Naive thymus-derived CD4-positive, alpha-beta T cell (primary cell): Measurements from ENCODE around the gene PRDX4. TPM values are rescaled to one million over a fixed set of nuclear protein-coding genes. Genes with fewer than 3 reads are reported as not detected.
A peak's percentile ranks its signal among the peaks of the same experiment; 100 is the strongest.

ENCODE experiments used
- ATAC-seq: fragments of 150-1000 bp; cut with Tn5 transposase; 2 replicates; pipeline ENCODE4 v1.10.0; 2021; ENCODE audit warnings: mild to moderate bottlenecking, moderate library complexity
- CTCF ChIA-PET: fragments of 350-600 bp; sonication (Branson Sonifier 250); formaldehyde crosslinking; loops from one replicate; lab custom pipeline; 2021; ENCODE audit warnings: antibody characterized with exemption; lab: Charles Lee
- POLR2A ChIA-PET: fragments of 350-600 bp; sonication (Branson Sonifier 250); formaldehyde crosslinking; loops from one replicate; lab custom pipeline; 2021; ENCODE audit warnings: antibody characterized with exemption, inconsistent platforms; lab: Charles Lee
- DNase-seq, 9 donors: peaks; one replicate each; pipeline versions ENCODE4 v3.0.0 to v3.0.0-alpha.2; 2020 to 2022; ENCODE audit warnings: mixed read lengths in 1 of 9
- H3K27ac ChIP-seq: one replicate; pipeline ENCODE4 v1.7.0; 2013; ENCODE audit warnings: mild to moderate bottlenecking, low read depth, low read length, moderate library complexity
- H3K27me3 ChIP-seq, 2 donors: one replicate each; pipeline ENCODE4 v1.7.0; 2013; ENCODE audit warnings: low read length in 2 of 2, mild to moderate bottlenecking in 2 of 2, moderate library complexity in 2 of 2; ENCODE audit not compliant: control insufficient read depth in 2 of 2, insufficient read depth in 2 of 2
- H3K36me3 ChIP-seq, 3 experiments: 1 replicate in 2 of 3; 2 replicates in 1 of 3; pipeline ENCODE4 v1.7.0; 2013; ENCODE audit warnings: low read length in 3 of 3, mild to moderate bottlenecking in 3 of 3, moderate library complexity in 1 of 3; ENCODE audit not compliant: insufficient read depth in 3 of 3, control insufficient read depth in 2 of 3
- H3K4me1 ChIP-seq, 2 donors: one replicate each; pipeline ENCODE4 v1.7.0; 2013; ENCODE audit warnings: low read length in 2 of 2, mild to moderate bottlenecking in 2 of 2, moderate library complexity in 1 of 2; ENCODE audit not compliant: control insufficient read depth in 2 of 2, insufficient read depth in 2 of 2
- H3K4me3 ChIP-seq: 2 replicates; pipeline ENCODE4 v1.7.0; 2013; ENCODE audit warnings: mild to moderate bottlenecking, low read length
- H3K9me3 ChIP-seq, 3 experiments: 1 replicate in 2 of 3; 2 replicates in 1 of 3; pipeline ENCODE4 v1.7.0; 2013; ENCODE audit warnings: low read length in 3 of 3; ENCODE audit not compliant: control insufficient read depth in 2 of 3
- H3K27ac Mint-ChIP-seq, 9 donors: one replicate each; pipeline ENCODE4 v1.8.0; 2020 to 2022; ENCODE audit warnings: mixed read lengths in 9 of 9, mild to moderate bottlenecking in 8 of 9, moderate library complexity in 5 of 9, inconsistent platforms in 2 of 9
- H3K27me3 Mint-ChIP-seq, 5 donors: one replicate each; pipeline ENCODE4 v1.8.0; 2021 to 2022; ENCODE audit warnings: mixed read lengths in 5 of 5, mild to moderate bottlenecking in 1 of 5
- H3K36me3 Mint-ChIP-seq, 5 donors: one replicate each; pipeline ENCODE4 v1.8.0; 2020 to 2022; ENCODE audit warnings: mixed read lengths in 5 of 5, mild to moderate bottlenecking in 3 of 5, inconsistent platforms in 1 of 5
- H3K4me1 Mint-ChIP-seq, 7 donors: one replicate each; pipeline ENCODE4 v1.8.0; 2020 to 2022; ENCODE audit warnings: mixed read lengths in 7 of 7, mild to moderate bottlenecking in 3 of 7, inconsistent platforms in 1 of 7
- H3K4me3 Mint-ChIP-seq, 10 donors: one replicate each; pipeline ENCODE4 v1.8.0; 2020 to 2022; ENCODE audit warnings: mild to moderate bottlenecking in 10 of 10, mixed read lengths in 10 of 10, moderate library complexity in 6 of 10, inconsistent platforms in 2 of 10
- H3K9me3 Mint-ChIP-seq, 11 donors: one replicate each; pipeline ENCODE4 v1.8.0; 2020 to 2022; ENCODE audit warnings: mixed read lengths in 11 of 11, mild to moderate bottlenecking in 4 of 11, inconsistent platforms in 1 of 11, moderate library complexity in 1 of 11
- intact Hi-C, 2 donors: fragments of 100-400 bp; cut with micrococcal nuclease; formaldehyde crosslinking; loops; one replicate each; pipeline ENCODE4 v1.15.1; 2023
- polyA plus RNA-seq, 2 donors: library from polyadenylated mRNA; unstranded; fragments of 300-500 nt; fragmentation: Illumina TruSeq; gene quantifications; one replicate each; pipeline ENCODE4 v1.2.3, GENCODE V29; 2021
- total RNA-seq, 6 experiments: library from RNA in 5 of 6; stranded (reverse) in 5 of 6; gene quantifications; 1 replicate in 5 of 6; 2 replicates in 1 of 6; pipeline ENCODE4 v1.2.3 and lab custom pipeline; 2021 to 2026

Gene PRDX4
- total and polyA plus RNA-seq, 7 experiments from 2014 or later: 8.0 to 43.9 (median 14.8) TPM

GRCh38 chrX:23633834-23634580, 33.3 kb upstream of the PRDX4 start:
- ATAC-seq (no peak), DNase-seq (no peak)
- ChIA-PET CTCF (no interaction called here), POLR2A (no interaction called here)
- no peaks in the 10 kb centered on the region for H3K36me3 ChIP-seq
- intact Hi-C loops: no loop called here
- Mint-ChIP-seq H3K27ac (no peak overlapping the region), H3K9me3 (peaks cover 0 to 4% (median 0%) of the 10 kb centered on the region in 11 donors), H3K4me1 (no peaks in the 10 kb centered on the region), H3K4me3 (no peak overlapping the region), H3K27me3 (peaks cover 0 to 12% (median 0%) of the 10 kb centered on the region in 5 donors), H3K36me3 (no peaks in the 10 kb centered on the region)
- H3K9me3 ChIP-seq: no peaks in the 10 kb centered on the region
- H3K27ac ChIP-seq: no peak overlapping the region
- H3K4me1 ChIP-seq: no peaks in the 10 kb centered on the region
- H3K27me3 ChIP-seq: no peaks in the 10 kb centered on the region
- H3K4me3 ChIP-seq: no peak overlapping the region

GRCh38 chrX:23637187-23637586, 30.1 kb upstream of the PRDX4 start:
- H3K27ac Mint-ChIP-seq: no peak overlapping the region
- no peaks in the 10 kb centered on the region for H3K4me1 Mint-ChIP-seq
- peaks cover 0 to 12% (median 4%) of the 10 kb centered on the region in 11 donors for H3K9me3 Mint-ChIP-seq
- H3K4me3 Mint-ChIP-seq: no peak overlapping the region
- DNase-seq (peak in 1 of 9 donors; percentile 51), ATAC-seq (no peak)
- intact Hi-C loops: loop anchor here in 1 of 2 donors (1.0 kb wide), 1 partner anchor 265 kb away; no protein-coding TSS in a partner anchor
- peaks cover 0 to 24% (median 0%) of the 10 kb centered on the region in 5 donors for H3K27me3 Mint-ChIP-seq
- peaks cover 0 to 6% (median 0%) of the 10 kb centered on the region in 5 donors for H3K36me3 Mint-ChIP-seq
- Histone ChIP-seq H3K4me3 (no peak overlapping the region), H3K4me1 (no peaks in the 10 kb centered on the region), H3K36me3 (no peaks in the 10 kb centered on the region), H3K9me3 (no peaks in the 10 kb centered on the region), H3K27me3 (no peaks in the 10 kb centered on the region), H3K27ac (no peak overlapping the region)
- POLR2A ChIA-PET: no interaction called here
- CTCF ChIA-PET: no interaction called here

GRCh38 chrX:23643020-23643419, 24.3 kb upstream of the PRDX4 start:
- Histone ChIP-seq H3K4me3 (no peak overlapping the region), H3K27me3 (no peaks in the 10 kb centered on the region), H3K27ac (no peak overlapping the region), H3K36me3 (no peaks in the 10 kb centered on the region), H3K4me1 (no peaks in the 10 kb centered on the region), H3K9me3 (no peaks in the 10 kb centered on the region)
- H3K36me3 Mint-ChIP-seq: peaks cover 0 to 6% (median 0%) of the 10 kb centered on the region in 5 donors
- ChIA-PET CTCF (no interaction called here), POLR2A (no interaction called here)
- ATAC-seq (no peak), DNase-seq (no peak)
- H3K9me3 Mint-ChIP-seq: peaks cover 0 to 17% (median 4%) of the 10 kb centered on the region in 11 donors
- intact Hi-C loops: no loop called here
- no peaks in the 10 kb centered on the region for H3K4me1 Mint-ChIP-seq
- H3K27ac Mint-ChIP-seq: no peak overlapping the region
- no peak overlapping the region for H3K4me3 Mint-ChIP-seq
- H3K27me3 Mint-ChIP-seq: peaks cover 0 to 19% (median 0%) of the 10 kb centered on the region in 5 donors

- Histone ChIP-seq H3K9me3 (no peaks in the 10 kb centered on the region), H3K27ac (no peak overlapping the region), H3K36me3 (no peaks in the 10 kb centered on the region), H3K4me3 (no peak overlapping the region), H3K4me1 (no peaks in the 10 kb centered on the region), H3K27me3 (no peaks in the 10 kb centered on the region)
- ATAC-seq (no peak), DNase-seq (no peak)
- intact Hi-C loops: no loop called here
- H3K27ac Mint-ChIP-seq: no peak overlapping the region
- no peak overlapping the region for H3K4me3 Mint-ChIP-seq
- H3K36me3 Mint-ChIP-seq: peaks cover 0 to 2% (median 0%) of the 10 kb centered on the region in 5 donors
- ChIA-PET POLR2A (no interaction called here), CTCF (no interaction called here)
- peaks cover 0 to 18% (median 0%) of the 10 kb centered on the region in 5 donors for H3K27me3 Mint-ChIP-seq
- peaks cover 0 to 12% (median 3%) of the 10 kb centered on the region in 11 donors for H3K9me3 Mint-ChIP-seq
- no peaks in the 10 kb centered on the region for H3K4me1 Mint-ChIP-seq
These were observed 22.5 kb upstream of the PRDX4 start for GRCh38 chrX:23644744-23645143.

- Mint-ChIP-seq H3K27ac (no peak overlapping the region), H3K4me3 (no peak overlapping the region), H3K36me3 (no peaks in the 10 kb centered on the region), H3K9me3 (no peaks in the 10 kb centered on the region), H3K27me3 (peaks cover 0 to 5% (median 0%) of the 10 kb centered on the region in 5 donors), H3K4me1 (peaks cover 0 to 10% (median 3%) of the 10 kb centered on the region in 7 donors)
- Histone ChIP-seq H3K4me3 (no peak overlapping the region), H3K4me1 (no peaks in the 10 kb centered on the region), H3K27me3 (no peaks in the 10 kb centered on the region), H3K9me3 (no peaks in the 10 kb centered on the region), H3K27ac (no peak overlapping the region), H3K36me3 (no peaks in the 10 kb centered on the region)
- ATAC-seq (no peak), DNase-seq (no peak)
- intact Hi-C loops: no loop called here
- ChIA-PET CTCF (no interaction called here), POLR2A (interaction anchor here (0.7 kb wide), 1 partner anchor 11 kb away, joined by 3 read pairs; the partner anchor contains the start of gene PRDX4)
These were observed 11.2 kb upstream of the PRDX4 start for GRCh38 chrX:23656091-23656490.

- Histone ChIP-seq H3K27ac (no peak overlapping the region), H3K27me3 (no peaks in the 10 kb centered on the region), H3K4me3 (no peak overlapping the region), H3K36me3 (no peaks in the 10 kb centered on the region), H3K9me3 (no peaks in the 10 kb centered on the region), H3K4me1 (peaks cover 0 to under 1% of the 10 kb centered on the region in 2 donors)
- ChIA-PET CTCF (no interaction called here), POLR2A (no interaction called here)
- no peak for DNase-seq
- Mint-ChIP-seq H3K4me1 (peaks cover 0 to 15% (median 8%) of the 10 kb centered on the region in 7 donors), H3K4me3 (no peak overlapping the region), H3K9me3 (no peaks in the 10 kb centered on the region), H3K27ac (no peak overlapping the region), H3K27me3 (peaks cover 0 to 5% (median 0%) of the 10 kb centered on the region in 5 donors), H3K36me3 (no peaks in the 10 kb centered on the region)
- ATAC-seq: no peak
- intact Hi-C loops: no loop called here
These were observed 10.6 kb upstream of the PRDX4 start for GRCh38 chrX:23656684-23657083.

GRCh38 chrX:23659339-23659738, 8.0 kb upstream of the PRDX4 start:
- Histone ChIP-seq H3K36me3 (no peaks in the 10 kb centered on the region), H3K9me3 (no peaks in the 10 kb centered on the region), H3K4me3 (no peak overlapping the region), H3K27me3 (no peaks in the 10 kb centered on the region), H3K27ac (no peak overlapping the region), H3K4me1 (peaks cover 5 to 10% of the 10 kb centered on the region in 2 donors)
- ChIA-PET CTCF (no interaction called here), POLR2A (no interaction called here)
- peak overlapping the region in 1 of 9 donors; percentile 55 for H3K27ac Mint-ChIP-seq
- no peaks in the 10 kb centered on the region for H3K9me3 Mint-ChIP-seq
- intact Hi-C loops: no loop called here
- H3K36me3 Mint-ChIP-seq: no peaks in the 10 kb centered on the region
- DNase-seq (no peak), ATAC-seq (no peak)
- H3K4me3 Mint-ChIP-seq: no peak overlapping the region
- peaks cover 0 to under 1% (median 0%) of the 10 kb centered on the region in 5 donors for H3K27me3 Mint-ChIP-seq
- peaks cover 2 to 27% (median 22%) of the 10 kb centered on the region in 7 donors for H3K4me1 Mint-ChIP-seq
